ENCODE data around the gene WDFY3. TPM values are rescaled to one million over a fixed set of nuclear protein-coding genes. Genes with fewer than 3 reads are reported as not detected.

WDFY3 gene
- total and polyA plus RNA-seq, 2 of the 13 experiments (the other 11 are each of a cell fraction or from before 2014, with no cell fraction given), result 16.7 to 24.5 TPM

GRCh38 chr4:84809946-84810345, 156.5 kb downstream of the WDFY3 start:
- intact Hi-C loops (cut with micrococcal nuclease; ENCODE audit: unreplicated experiment), result no loop called here
- Histone ChIP-seq H4K20me1 (ENCODE audit: insufficient read depth, low read length) (no peaks in the 10 kb centered on the region), H3K27me3 (ENCODE audit: control insufficient read depth in 1 of 2, insufficient read depth in 2 of 2, low read length in 2 of 2) (no peaks in the 10 kb centered on the region), H3K4me3 (replicated peaks in 1 of 3; ENCODE audit: insufficient read depth in 1 of 3, low read depth in 2 of 3, low read length in 3 of 3) (no peak overlapping the region), H3K27ac (ENCODE audit: extremely low read length, insufficient read depth, low read length) (no peak overlapping the region), H3K79me2 (ENCODE audit: insufficient read depth, low read length) (no peaks in the 10 kb centered on the region), H3K9ac (ENCODE audit: insufficient read depth, low read depth, low read length) (no peak overlapping the region), H2AFZ (ENCODE audit: low read length) (no peak overlapping the region), H3K36me3 (replicated peaks in 1 of 2; ENCODE audit: control insufficient read depth in 1 of 2, insufficient read depth in 2 of 2, low read length in 2 of 2) (peaks cover under 1 to 23% of the 10 kb centered on the region in 2 experiments; a peak in 3 of 5 replicates), H3K9me3 (ENCODE audit: low read length) (no peaks in the 10 kb centered on the region), H3K4me1 (ENCODE audit: insufficient read depth, low read length) (no peaks in the 10 kb centered on the region), H3K4me2 (ENCODE audit: low read depth, low read length) (no peak overlapping the region)
- in situ Hi-C loops (cut with HindIII; ENCODE audit: extremely low pct_ligation_motif_present, low pct_unique_long_range_greater_than_20kb), result no loop called here
- ATAC-seq, result no peak
- no peak for DNase-seq (ENCODE audit: low spot score)
- WGBS (ENCODE audit: low lambda C conversion rate), result 96% methylated on average over 9 of the region's 9 CpGs
- no peak for FAIRE-seq
- ChIA-PET POLR2A (no interaction called here), CTCF (ENCODE audit: low intra/inter-chr PET ratio, low total read pairs) (no interaction called here)
- TF ChIP-seq HOXA7 (CRISPR knock-in tag; IDR thresholded peaks at IDR 0.05), result no peak
- no peak for TF ChIP-seq ZMAT5 (CRISPR knock-in tag; IDR thresholded peaks at IDR 0.05; ENCODE audit: borderline replicate concordance, low read depth)
- TF ChIP-seq ZNF564 (CRISPR knock-in tag; IDR thresholded peaks at IDR 0.05), result no peak
- no peak for TF ChIP-seq KDM3A (CRISPR knock-in tag; IDR thresholded peaks at IDR 0.05; ENCODE audit: low read depth)
- TF ChIP-seq CENPX (CRISPR knock-in tag; IDR thresholded peaks at IDR 0.05), result no peak
- no peak for TF ChIP-seq ZHX2 (IDR thresholded peaks at IDR 0.05; ENCODE audit: low read depth)
- no peak for TF ChIP-seq ZHX2 (CRISPR knock-in tag; IDR thresholded peaks at IDR 0.05; ENCODE audit: borderline replicate concordance)
- no peak for TF ChIP-seq ZFP36 (IDR thresholded peaks at IDR 0.05; ENCODE audit: borderline replicate concordance, low read depth, low read length, partially characterized antibody)
- no peak for TF ChIP-seq ZNF484 (CRISPR knock-in tag; IDR thresholded peaks at IDR 0.05; ENCODE audit: borderline replicate concordance, low read depth)
- TF ChIP-seq MTF1 (CRISPR knock-in tag; IDR thresholded peaks at IDR 0.05), result no peak
- TF ChIP-seq SAFB2 (CRISPR knock-in tag; IDR thresholded peaks at IDR 0.05; ENCODE audit: borderline replicate concordance, low read depth), result no peak
- TF ChIP-seq MYC (CRISPR knock-in tag; IDR thresholded peaks at IDR 0.05; ENCODE audit: borderline replicate concordance), result no peak
- no peak for TF ChIP-seq MNT (IDR thresholded peaks at IDR 0.05)
- TF ChIP-seq ZNF17 (CRISPR knock-in tag; IDR thresholded peaks at IDR 0.05), result no peak
- no peak for TF ChIP-seq HOXA3 (CRISPR knock-in tag; IDR thresholded peaks at IDR 0.05)
- TF ChIP-seq ELF4 (CRISPR knock-in tag; IDR thresholded peaks at IDR 0.05; ENCODE audit: borderline replicate concordance), result no peak
- no peak for TF ChIP-seq ZNF329 (CRISPR knock-in tag; IDR thresholded peaks at IDR 0.05; ENCODE audit: low read depth)
- no TSS peak for BruUV-seq (replicated peaks)
